ENCODE results near the gene FGF3.

FGF3 gene

GRCh38 chr11:69819541-69820070, 390 bp upstream of the FGF3 start:
- no peak overlapping the region for H3K4me3 Mint-ChIP-seq
- H3K4me1 Mint-ChIP-seq = no peaks in the 10 kb centered on the region
- no peak overlapping the region for H3K27ac Mint-ChIP-seq
- peaks cover 15% of the 10 kb centered on the region for H3K27me3 Mint-ChIP-seq
- H3K36me3 Mint-ChIP-seq = no peaks in the 10 kb centered on the region
- H3K9me3 Mint-ChIP-seq = no peaks in the 10 kb centered on the region

DNA sequence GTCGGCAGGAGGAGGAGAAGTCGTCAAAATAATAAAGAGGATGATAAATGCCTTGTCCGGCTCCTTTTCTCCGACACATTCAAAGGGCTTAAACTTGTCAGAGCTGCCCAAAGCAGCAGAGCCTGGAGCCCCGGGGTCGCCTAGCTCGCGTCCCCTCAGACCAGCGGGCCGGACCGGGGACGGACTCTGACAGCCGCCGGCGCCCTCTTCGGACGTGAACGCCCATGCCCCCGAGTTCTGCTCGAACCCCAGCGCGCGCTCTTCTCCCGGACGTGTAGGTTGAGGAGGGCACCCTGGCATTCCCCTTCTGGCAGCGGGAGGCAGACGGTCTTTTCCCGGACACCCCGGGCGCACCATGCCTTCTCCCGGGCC, 999 bp downstream of the FGF3 start:
- Mint-ChIP-seq H3K27ac (no peak overlapping the region), H3K4me1 (no peaks in the 10 kb centered on the region), H3K36me3 (no peaks in the 10 kb centered on the region), H3K9me3 (no peaks in the 10 kb centered on the region), H3K27me3 (peaks cover 18% of the 10 kb centered on the region), H3K4me3 (no peak overlapping the region)

GRCh38 chr11:69817265-69818230, 1.7 kb downstream of the FGF3 start:
- Mint-ChIP-seq H3K4me1 (no peaks in the 10 kb centered on the region), H3K27ac (no peak overlapping the region), H3K27me3 (peaks cover 16% of the 10 kb centered on the region), H3K9me3 (no peaks in the 10 kb centered on the region), H3K4me3 (no peak overlapping the region), H3K36me3 (no peaks in the 10 kb centered on the region)

DNA sequence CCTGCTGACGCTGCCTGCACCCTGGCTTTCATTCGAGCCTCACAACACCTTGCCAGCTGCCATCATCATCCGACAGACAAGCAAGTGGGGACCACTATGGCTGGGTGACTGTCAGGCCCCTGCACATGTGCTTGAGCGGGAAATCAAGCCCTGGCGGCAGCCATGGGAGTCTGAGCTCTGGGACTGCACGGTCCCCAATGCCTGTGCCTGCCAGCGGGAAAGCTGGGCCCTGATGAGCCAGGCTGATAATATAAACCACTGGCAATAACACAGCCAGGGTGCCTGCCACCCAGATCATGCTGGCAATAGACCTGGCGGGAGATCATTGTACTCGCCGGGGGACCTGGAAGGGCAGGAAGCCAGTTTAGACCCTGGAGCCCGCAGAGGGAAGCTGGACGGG, 2.5 kb downstream of the FGF3 start:
- no peaks in the 10 kb centered on the region for H3K4me1 Mint-ChIP-seq
- no peak overlapping the region for H3K4me3 Mint-ChIP-seq
- H3K27me3 Mint-ChIP-seq = peaks cover 16% of the 10 kb centered on the region
- H3K36me3 Mint-ChIP-seq = no peaks in the 10 kb centered on the region
- no peaks in the 10 kb centered on the region for H3K9me3 Mint-ChIP-seq
- H3K27ac Mint-ChIP-seq = no peak overlapping the region

DNA sequence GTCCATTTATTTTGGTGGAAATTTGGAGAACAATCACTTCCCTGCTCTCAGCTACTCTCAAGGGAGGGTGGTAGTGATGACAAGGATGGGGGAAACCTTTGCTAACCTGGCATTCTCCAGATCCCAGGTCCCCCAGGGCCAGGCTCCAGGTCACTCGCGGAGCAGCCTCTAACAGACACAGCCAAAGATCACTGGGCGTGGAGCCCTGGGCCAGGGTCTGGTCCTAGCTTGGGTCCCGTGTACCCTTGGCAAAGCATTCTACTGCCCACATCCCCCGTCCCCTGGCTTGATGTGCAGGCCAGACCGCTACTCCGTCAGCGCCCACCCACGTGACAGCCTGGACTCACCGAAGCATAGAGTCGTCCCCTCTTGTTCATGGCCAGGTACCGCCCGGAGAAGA, 3.2 kb downstream of the FGF3 start:
- no peak overlapping the region for H3K27ac Mint-ChIP-seq
- H3K4me3 Mint-ChIP-seq = no peak overlapping the region
- no peaks in the 10 kb centered on the region for H3K9me3 Mint-ChIP-seq
- no peaks in the 10 kb centered on the region for H3K36me3 Mint-ChIP-seq
- peaks cover 16% of the 10 kb centered on the region for H3K27me3 Mint-ChIP-seq
- H3K4me1 Mint-ChIP-seq = no peaks in the 10 kb centered on the region

DNA sequence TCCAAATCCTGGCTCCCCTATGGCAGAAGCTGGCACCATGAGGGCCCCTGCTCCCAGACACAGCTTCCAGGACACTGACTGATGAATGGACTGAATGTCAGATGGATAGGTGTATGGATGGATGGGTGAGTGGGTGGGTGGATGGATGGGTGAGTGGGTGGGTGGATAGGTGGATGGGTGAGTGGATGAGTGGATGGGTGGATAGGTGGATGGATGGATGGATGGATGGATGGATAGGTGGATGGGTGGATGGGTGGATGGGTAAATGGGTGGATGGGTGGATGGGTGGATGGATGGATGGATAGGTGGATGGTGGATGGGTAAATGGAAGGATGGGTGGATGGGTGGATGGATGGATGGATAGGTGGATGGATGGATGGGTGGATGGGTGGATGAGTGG, 4.3 kb downstream of the FGF3 start:
- H3K27ac Mint-ChIP-seq = no peak overlapping the region
- no peaks in the 10 kb centered on the region for H3K4me1 Mint-ChIP-seq
- H3K9me3 Mint-ChIP-seq = no peaks in the 10 kb centered on the region
- H3K27me3 Mint-ChIP-seq = peaks cover 11% of the 10 kb centered on the region
- no peak overlapping the region for H3K4me3 Mint-ChIP-seq
- H3K36me3 Mint-ChIP-seq = no peaks in the 10 kb centered on the region

DNA sequence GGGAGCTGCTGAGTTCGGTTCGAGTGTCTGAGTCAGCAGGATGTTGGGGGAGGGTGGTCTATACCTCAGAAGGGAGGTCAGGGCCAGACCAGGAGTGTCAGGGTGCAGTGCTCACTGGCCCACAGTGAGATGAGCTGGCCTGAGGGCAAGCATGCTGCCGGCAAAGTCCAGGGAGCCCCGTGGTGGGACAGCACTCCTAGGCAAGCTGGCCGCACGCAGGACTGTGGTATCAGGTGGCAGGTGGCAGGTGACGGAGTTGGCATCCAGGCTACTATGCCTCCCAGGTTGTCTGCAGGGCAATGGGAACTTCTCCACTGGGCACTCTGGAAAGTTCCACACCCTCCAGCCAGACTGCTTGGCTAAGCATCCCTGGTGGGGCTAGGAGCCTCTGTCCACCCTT, 4.8 kb downstream of the FGF3 start:
- Mint-ChIP-seq H3K27me3 (peaks cover 12% of the 10 kb centered on the region), H3K9me3 (no peaks in the 10 kb centered on the region), H3K4me3 (no peak overlapping the region), H3K4me1 (no peaks in the 10 kb centered on the region), H3K27ac (no peak overlapping the region), H3K36me3 (no peaks in the 10 kb centered on the region)

DNA sequence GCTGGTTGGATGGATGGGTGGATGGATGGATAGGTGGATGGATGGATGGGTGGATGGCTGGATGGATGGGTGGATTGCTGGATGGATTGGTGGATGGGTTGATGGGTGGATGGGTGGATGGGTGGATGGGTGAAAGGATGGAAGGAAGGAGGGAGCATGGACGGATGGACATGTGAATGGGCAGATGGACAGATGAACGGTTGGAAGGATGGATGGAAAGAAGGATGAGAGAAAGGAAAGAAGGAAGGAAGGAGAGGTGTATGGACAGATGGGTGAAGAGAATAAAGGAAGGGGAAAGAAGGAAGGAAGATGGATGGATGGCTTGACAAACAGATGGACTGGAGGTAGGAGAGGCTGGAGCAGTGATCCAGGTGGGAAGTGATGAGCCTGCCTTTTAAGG, 5.4 kb downstream of the FGF3 start:
- H3K4me3 Mint-ChIP-seq = no peak overlapping the region
- H3K27ac Mint-ChIP-seq = peak overlapping the region; percentile 30
- peaks cover 12% of the 10 kb centered on the region for H3K27me3 Mint-ChIP-seq
- H3K9me3 Mint-ChIP-seq = no peaks in the 10 kb centered on the region
- H3K4me1 Mint-ChIP-seq = no peaks in the 10 kb centered on the region
- no peaks in the 10 kb centered on the region for H3K36me3 Mint-ChIP-seq

DNA sequence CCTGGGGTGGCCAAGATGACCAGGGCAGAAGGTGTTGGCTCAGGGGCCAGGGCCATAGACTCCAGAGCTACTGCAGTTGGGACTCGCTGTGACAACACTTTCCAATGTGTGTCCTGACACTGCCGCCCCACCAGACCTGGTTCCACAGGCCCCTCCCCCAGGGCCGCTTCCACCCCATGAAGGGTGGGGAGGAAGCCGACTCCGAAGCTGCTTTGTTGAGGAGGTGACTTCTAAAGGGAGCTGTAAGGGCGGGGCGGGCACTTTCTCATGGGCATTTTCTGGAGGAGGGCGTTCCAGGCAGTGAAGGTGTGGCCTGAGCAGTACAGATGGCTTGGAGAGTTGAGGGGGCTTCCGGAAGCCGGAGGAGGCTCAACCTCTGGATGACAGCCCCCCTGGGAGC, 6.3 kb downstream of the FGF3 start:
- Mint-ChIP-seq H3K9me3 (no peaks in the 10 kb centered on the region), H3K36me3 (no peaks in the 10 kb centered on the region), H3K4me1 (no peaks in the 10 kb centered on the region), H3K27ac (no peak overlapping the region), H3K4me3 (no peak overlapping the region), H3K27me3 (peaks cover 12% of the 10 kb centered on the region)

DNA sequence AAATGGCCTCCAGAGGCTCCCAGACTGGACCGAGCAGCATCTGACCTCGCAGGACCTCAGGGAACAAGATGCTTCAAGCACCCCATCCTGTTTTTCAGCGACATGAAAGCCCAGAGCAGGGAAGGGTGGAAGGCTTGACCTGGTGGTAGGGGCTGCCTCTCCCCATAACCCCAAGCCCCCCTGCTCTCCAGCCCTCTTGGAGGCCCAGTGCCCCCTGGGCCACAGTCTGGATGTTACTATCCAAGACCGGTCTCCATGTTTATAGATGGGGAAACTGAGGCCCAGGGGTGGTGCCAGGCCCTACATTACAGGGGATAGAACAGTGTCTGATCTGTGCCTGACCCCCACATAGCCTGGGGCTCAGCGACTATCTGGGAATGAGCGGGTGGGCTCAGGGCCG, 7.0 kb downstream of the FGF3 start:
- Mint-ChIP-seq H3K27me3 (peaks cover 12% of the 10 kb centered on the region), H3K27ac (no peak overlapping the region), H3K9me3 (no peaks in the 10 kb centered on the region), H3K36me3 (no peaks in the 10 kb centered on the region), H3K4me1 (no peaks in the 10 kb centered on the region), H3K4me3 (no peak overlapping the region)

GRCh38 chr11:69811431-69811830, 7.8 kb downstream of the FGF3 start:
- H3K27me3 Mint-ChIP-seq = peaks cover 15% of the 10 kb centered on the region
- no peak overlapping the region for H3K27ac Mint-ChIP-seq
- no peak overlapping the region for H3K4me3 Mint-ChIP-seq
- no peaks in the 10 kb centered on the region for H3K9me3 Mint-ChIP-seq
- H3K36me3 Mint-ChIP-seq = no peaks in the 10 kb centered on the region
- H3K4me1 Mint-ChIP-seq = no peaks in the 10 kb centered on the region

- peaks cover 11% of the 10 kb centered on the region for H3K27me3 Mint-ChIP-seq
- no peak overlapping the region for H3K27ac Mint-ChIP-seq
- no peak overlapping the region for H3K4me3 Mint-ChIP-seq
Measured at GRCh38 chr11:69810289-69811118, 8.7 kb downstream of the FGF3 start.

DNA sequence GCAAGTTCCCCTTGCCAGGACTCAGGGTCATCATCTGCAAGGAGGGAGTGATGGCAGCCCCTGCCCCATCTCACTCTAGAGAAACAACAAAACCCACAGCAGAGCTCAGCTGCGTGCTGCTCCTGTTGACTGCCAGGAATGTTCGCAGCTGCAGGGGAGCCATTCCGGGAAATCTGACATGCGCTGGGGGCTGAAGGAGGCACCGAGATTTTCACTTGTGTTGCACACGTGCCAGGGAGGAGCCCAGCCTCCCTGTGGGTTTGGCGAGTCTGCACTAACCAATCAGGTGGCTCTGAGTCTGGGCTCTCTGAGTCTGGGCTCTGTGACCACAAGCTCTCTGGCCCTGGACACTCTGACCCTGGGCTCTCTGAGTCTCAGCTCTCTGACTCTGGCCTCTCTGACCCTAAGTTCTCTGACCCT, 10.5 kb downstream of the FGF3 start:
- peaks cover 6% of the 10 kb centered on the region for H3K27me3 Mint-ChIP-seq
- no peaks in the 10 kb centered on the region for H3K9me3 Mint-ChIP-seq
- no peaks in the 10 kb centered on the region for H3K4me1 Mint-ChIP-seq
- no peak overlapping the region for H3K4me3 Mint-ChIP-seq
- no peak overlapping the region for H3K27ac Mint-ChIP-seq
- H3K36me3 Mint-ChIP-seq = no peaks in the 10 kb centered on the region

More at GRCh38 chr11:69810289-69811118, 8.7 kb downstream of the FGF3 start:
- Mint-ChIP-seq H3K9me3 (no peaks in the 10 kb centered on the region), H3K36me3 (no peaks in the 10 kb centered on the region), H3K4me1 (no peaks in the 10 kb centered on the region)

DNA sequence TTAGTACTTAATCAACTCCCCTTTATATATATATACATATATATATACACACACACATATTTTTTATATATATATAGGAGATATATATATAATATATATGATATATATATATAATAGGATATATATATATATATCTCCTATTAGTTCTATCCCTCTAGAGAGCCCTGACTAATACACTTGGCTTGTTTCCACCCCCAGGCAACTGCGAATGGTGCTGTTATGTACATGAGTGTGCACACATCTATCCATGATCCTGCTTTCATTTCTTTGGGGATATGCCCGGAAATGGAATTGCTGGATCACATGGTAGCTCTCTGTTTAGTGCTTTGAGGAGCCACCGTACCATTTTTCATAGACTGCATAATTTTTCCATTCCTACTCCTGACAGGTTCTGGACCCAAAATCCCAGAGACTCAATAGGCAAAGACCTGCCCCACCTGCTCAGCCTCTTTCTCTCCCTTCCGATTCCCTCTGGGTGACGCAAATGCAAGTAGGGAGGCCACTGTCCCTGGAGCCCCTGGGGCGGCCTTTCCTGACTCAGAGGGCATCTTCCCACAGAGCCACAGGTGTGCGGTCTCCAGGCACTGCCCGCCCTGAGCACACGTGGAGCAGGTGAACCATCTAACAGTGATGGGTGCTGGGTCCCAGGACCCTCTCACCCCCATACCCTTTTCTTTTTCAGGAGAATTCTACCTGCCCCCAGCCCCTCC, 12.0 kb downstream of the FGF3 start:
- Mint-ChIP-seq H3K4me1 (no peaks in the 10 kb centered on the region), H3K4me3 (no peak overlapping the region)

GRCh38 chr11:69804769-69805508, 14.3 kb downstream of the FGF3 start:
- no peaks in the 10 kb centered on the region for H3K36me3 Mint-ChIP-seq
- H3K4me3 Mint-ChIP-seq = no peak overlapping the region
- H3K27ac Mint-ChIP-seq = no peak overlapping the region
- H3K27me3 Mint-ChIP-seq = peaks cover 13% of the 10 kb centered on the region
- H3K4me1 Mint-ChIP-seq = no peaks in the 10 kb centered on the region
- no peaks in the 10 kb centered on the region for H3K9me3 Mint-ChIP-seq

More for the DNA sequence above, 12.0 kb downstream of the FGF3 start:
- no peaks in the 10 kb centered on the region for H3K9me3 Mint-ChIP-seq
- no peak overlapping the region for H3K27ac Mint-ChIP-seq
- peaks cover 8% of the 10 kb centered on the region for H3K27me3 Mint-ChIP-seq
- H3K36me3 Mint-ChIP-seq = no peaks in the 10 kb centered on the region

All from activated naive CD4-positive, alpha-beta T cell treated with anti-CD3 and anti-CD28 coated beads, Interleukin-2, amount 50 U/mL, for 24 hours (primary cell).